Amniotic epithelial cell (primary cell): ENCODE measurements around the gene ORMDL1.

Experiments
- DNase-seq: peaks from one replicate; pipeline ENCODE4 v3.0.0-alpha.2; 2010; ENCODE audit warnings: low read depth

The ORMDL1 gene

DNA sequence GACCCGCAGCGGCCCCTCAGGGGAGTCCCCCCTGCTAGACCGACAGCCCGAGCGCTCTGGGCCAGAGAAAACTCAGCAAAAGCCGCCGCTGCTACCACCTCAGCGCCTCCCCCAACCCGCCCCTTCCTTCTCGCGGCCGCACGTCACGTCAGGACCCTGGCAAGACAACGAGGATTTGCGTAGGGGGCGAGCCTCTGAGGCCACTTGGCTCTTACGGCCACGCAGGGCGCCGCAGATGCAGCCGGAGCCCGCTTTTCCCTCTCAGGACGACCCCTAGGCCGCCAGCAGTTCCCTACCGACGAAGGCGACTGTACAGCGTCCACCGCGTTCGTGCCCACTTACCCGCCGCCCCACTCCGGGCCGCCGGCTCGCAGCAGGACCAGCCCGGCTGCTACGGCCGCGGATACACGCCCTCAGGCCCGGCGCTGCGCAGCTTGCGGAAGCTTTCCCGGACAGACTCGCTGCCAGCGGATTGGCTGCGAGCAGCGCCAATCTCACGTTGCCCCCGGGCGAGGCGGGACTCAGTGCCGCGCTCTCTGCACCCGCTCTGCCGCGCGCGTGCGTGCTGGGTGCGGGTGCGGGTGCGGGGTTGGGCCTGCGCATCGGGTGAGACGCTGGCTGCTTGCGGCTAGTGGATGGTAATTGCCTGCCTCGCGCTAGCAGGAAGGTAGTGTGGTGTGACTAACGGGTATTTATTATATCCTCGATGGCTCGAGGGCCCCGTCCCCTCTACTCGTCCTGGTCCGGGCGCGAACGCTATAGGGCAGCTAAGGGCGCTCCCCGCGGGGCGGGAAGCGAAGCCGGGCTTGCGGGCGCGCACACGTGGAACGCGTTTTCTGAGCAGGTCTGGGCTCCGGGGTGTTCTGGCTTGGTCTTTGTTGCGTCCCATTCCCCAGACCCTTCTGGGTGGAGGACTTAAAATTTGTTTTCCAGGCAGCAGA is at the start of gene ORMDL1, which contains the start of gene PMS1:
Gene ORMDL1, minus strand, starts transcription at position 413 of the 941 bp plus-strand sequence. CDS start 1,744 bp downstream, outside the sequence.
Gene PMS1, plus strand, starts transcription at position 524 of the 941 bp plus-strand sequence. CDS start 7,360 bp downstream, outside the sequence.
- peak; percentile 93 for DNase-seq

- DNase-seq: no peak
Observed at GRCh38 chr2:189830510-189830909, 46.4 kb upstream of the ORMDL1 start.

GRCh38 chr2:189829102-189829833 is 45.1 kb upstream of the ORMDL1 start:
- DNase-seq: peak; percentile 69

DNA sequence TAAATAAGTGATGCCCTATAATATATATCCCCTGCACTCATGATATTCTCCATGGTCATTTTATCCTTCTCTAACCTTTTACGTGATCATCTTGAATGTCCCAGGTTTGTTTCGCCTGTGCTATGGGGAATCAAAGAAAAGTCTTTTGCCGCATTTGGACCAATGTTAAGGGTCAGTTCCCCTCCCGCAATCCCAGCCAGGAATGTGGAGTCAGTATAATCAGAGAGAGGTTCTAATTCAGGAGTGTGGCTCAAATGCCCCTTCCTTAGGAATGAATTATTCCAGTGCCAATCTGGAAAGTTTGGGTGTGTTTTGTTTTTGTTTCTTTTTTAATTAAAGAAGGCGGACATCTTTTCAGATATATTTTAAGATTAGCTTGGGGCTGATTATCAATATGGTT is 41.9 kb upstream of the ORMDL1 start:
- no peak for DNase-seq

DNA sequence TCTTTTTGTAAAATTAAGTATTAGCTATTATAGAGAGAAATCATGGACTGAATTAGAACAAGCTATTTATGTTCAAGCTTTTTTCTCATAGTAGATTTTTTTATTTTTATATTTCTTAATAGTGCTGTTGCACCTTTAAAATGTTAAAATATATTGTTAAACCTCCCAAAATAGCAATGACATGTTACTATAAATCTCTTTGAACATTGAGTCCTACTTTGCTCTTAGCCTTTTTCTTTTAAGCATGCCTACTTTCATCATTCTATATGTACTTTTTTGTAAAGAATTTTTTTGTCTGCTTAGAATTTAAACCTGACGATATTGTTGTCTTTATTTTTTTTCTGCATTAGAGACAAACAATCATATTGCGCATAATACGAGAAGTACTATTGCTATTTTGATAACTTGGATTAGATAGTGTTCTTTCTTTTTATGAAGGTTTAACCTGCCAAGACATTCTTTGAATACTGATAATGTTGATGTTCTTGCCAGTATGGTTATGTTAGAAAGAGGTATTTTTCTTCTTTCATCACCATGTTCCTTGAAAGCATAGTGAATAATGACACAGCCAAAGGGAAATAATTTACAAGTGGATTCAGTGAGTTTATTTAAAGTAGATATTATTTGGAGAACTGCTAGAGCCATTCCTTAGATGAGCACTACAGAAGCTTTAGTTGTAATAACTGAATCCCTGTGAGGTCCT is 40.7 kb upstream of the ORMDL1 start:
- peak; percentile 71 for DNase-seq

- peak; percentile 87 for DNase-seq
Observed at GRCh38 chr2:189821953-189822748, 38.0 kb upstream of the ORMDL1 start.

DNA sequence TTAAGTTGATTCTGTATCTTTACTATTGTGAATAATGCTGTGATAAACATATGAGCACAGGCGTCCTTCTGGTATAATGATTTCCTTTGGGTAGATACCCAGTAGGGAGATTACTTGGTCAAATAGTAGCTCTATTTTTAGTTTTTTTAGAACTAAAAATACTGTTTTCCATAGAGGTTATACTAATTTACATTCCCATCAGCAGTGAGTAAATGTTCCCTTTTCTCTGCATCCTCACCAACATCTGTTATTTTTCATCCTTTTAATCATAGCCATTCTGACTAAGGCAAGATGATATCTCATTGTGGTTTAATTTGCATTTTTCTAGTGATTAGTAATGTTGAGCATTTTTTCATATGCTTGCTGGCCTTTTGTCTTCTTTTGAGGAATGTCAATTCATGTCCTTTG is 35.2 kb upstream of the ORMDL1 start:
- peak; percentile 78 for DNase-seq

DNA sequence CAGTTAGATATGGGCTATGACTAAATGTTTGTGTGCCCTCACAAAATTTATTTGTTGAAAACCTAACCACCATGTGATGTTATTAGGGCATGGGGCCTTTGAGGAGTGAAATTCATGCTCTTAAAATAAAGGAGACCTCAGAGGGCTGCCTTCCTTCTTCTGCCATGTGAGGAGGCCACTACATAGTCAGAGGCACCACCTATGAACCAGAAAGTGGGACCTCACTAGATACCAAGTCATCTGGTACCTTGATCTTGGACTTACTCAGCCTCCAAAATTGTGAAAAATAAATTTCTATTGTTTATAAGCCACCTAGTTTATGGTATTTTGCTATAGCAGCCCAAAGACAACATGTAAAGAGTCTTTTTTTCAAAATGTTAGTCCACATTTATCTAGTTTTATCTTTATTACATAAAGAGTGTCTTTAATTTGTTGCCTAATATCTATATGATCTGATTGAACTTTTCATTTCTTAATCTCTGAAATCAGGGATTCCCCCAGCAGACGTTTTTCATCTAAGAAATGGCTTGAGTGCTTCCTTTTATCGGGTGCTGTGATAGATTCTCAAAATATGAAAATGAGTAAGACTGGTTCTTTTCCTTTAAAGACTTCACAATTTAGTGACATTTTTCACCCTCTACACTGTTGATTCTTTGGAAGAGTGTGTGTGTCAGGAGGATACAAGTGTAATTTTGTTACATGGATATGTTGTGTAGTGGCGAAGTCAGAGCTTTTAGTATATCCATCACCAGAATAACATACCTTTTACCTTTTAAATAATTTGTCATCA is 34.3 kb upstream of the ORMDL1 start:
- DNase-seq: no peak

GRCh38 chr2:189803431-189803830 is 19.3 kb upstream of the ORMDL1 start:
- DNase-seq: no peak

DNA sequence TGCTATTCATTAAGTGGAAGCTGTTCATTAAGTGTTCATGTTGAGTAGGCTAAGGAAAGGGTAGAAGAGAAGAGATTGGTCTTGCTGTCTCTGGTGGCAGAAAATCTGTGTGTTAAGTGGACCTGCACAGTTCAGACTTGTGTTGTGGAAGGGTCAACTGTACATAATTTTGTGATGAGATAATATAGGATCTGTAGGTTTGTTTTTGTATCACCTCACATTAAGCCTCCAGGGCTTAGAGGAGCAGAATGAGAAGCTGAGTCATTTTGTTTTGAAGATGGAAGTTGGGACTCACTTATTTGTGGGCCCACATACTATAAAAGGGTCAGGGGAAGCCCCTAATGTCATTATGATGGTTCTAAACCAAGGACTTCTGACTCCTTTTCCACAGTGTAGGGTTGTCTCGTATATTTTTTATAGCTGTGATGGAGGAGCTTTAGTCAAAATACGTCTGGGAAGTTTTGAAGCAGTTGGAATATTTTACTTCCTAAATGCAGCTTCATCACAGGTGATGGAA is 18.3 kb upstream of the ORMDL1 start:
- no peak for DNase-seq

- DNase-seq: peak; percentile 67
Observed at GRCh38 chr2:189799531-189799930, 15.4 kb upstream of the ORMDL1 start.

DNA sequence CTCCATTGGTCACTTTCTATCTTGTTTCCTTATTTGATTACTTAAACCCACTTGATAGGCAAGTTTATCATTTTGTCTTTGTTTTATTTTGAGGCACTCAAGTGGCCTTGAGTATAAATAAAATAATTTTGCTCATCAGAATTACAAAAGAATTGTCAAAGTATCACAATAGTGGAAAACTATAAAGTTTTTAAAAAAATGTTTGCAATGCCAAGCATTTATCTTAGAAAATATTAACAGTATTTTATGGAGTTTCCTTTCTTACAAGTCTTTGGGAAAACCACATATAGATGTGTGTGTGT is 14.8 kb upstream of the ORMDL1 start:
- no peak for DNase-seq

- DNase-seq: peak; percentile 65
Observed at GRCh38 chr2:189798312-189799029, 14.3 kb upstream of the ORMDL1 start.

DNA sequence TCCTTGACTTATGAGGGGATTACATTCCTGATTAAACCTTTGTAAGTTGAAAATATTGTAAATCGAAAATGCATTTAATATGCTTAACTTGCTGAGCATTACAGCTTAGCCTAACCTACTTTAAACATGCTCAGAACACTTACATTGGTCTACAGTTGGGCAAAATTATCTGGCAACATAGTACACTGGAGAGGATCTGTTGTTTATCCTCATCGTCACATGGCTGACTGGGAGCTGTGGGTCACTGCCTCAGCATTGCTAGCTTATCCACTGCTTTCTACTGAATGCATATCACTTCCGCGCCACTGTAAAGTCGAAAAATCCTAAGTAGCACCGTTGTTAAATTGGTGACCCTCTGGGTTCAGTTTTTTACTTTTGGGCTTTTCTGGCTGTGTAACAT is 13.8 kb upstream of the ORMDL1 start:
- DNase-seq: no peak

- DNase-seq: no peak
Observed at GRCh38 chr2:189794310-189794709, 10.2 kb upstream of the ORMDL1 start.

- no peak for DNase-seq
Observed at GRCh38 chr2:189791338-189792042, 7.4 kb upstream of the ORMDL1 start.

GRCh38 chr2:189783451-189783926 is 650 bp downstream of the ORMDL1 start:
- DNase-seq: peak; percentile 46

DNA sequence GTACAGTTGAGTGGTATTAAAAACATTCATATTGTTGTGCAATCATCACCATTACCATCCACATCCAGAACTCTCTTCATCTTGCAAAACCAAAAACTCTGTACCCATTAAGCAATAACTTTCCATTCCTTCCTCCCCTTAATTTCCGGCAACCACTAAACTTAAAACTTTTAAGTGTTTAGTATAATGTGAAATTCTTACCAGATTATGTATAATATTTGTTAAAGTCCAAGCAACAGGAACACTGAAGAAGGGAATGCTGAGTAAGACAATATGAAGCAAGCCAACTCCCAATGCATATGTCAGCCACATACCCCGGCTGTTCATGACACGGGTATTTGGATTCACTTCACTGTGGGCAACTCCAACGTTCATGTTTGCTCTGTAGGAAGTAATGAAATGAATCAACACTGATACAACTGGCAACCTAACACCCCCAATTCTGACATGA is 1.9 kb downstream of the ORMDL1 start:
- peak; percentile 67 for DNase-seq

DNA sequence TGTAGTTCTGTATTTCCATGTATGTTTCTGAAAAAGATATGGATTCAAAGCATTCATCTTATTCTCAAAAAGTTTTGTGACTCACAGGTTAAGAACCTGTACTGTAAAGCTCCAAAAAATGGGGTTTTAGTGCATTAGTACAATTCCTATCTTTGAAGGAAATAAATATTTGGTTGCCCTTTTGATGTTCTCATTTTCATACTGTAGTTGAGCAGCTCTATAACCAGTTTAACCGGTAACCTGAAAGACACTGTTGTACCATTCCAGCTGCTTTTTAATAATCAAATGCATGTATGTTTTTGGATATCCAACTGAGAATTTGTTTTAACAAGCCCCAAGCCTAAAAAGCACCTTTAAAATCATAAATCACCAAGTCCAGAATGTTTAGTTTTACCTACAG is 11.9 kb downstream of the ORMDL1 start:
- DNase-seq: no peak
